HL-60/S4 treated with phorbol 12-myristate 13-acetate at 8.2 ng/mL for 4 days and 3 days (cell line): Measurements from ENCODE around the gene YIPF6.
"Not testable (repeated sequence)": the region's sequence is repeated elsewhere in the genome, so short reads cannot be mapped to it uniquely, and the experiment has no call there.

Source experiments
- in situ Hi-C: fragments of 300-500 bp; cut with MboI; formaldehyde crosslinking; loops from 2 replicates; pipeline ENCODE4 v1.15.0; 2022; ENCODE audit warnings: low sequenced_read_pairs

Gene YIPF6

DNA sequence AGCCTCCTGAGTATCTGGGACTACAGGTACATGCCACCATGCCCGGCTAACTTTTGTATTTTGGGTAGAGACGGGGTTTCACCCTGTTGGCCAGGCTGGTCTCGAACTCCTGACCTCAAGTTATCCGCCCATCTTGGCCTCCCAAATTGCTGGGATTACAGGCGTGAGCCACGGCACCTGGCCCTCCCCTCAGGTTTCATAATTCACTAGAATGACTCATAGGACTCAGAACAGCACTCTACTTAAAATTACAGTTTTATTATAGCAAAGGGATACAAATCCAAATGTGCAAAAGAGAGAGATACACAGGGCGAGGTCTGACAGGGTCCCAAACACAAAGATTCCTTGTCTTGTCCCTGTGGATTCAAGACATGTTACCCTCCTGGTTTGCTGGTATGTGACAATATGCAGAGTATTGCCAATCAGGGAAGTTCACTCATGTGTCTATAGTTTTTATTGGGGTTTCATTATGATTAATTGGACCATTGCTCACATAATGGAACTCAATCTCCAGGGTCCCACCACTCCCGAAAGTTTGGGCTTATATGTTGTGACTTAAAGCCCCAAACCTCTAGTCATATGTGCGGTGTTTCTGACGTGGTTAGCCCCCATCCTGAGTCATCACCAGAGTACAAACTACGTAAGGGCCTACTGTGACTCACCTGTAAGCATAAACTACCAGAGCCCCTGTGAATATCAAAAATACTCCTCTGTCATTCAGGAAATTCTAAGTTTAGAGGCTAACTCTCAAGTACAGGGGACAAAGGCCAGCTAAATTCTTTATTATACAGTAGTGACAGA, 5.2 kb downstream of the YIPF6 start:
- in situ Hi-C loops = loop anchor here (10.0 kb wide), 1 partner anchor 211 kb away; no protein-coding TSS in a partner anchor

DNA sequence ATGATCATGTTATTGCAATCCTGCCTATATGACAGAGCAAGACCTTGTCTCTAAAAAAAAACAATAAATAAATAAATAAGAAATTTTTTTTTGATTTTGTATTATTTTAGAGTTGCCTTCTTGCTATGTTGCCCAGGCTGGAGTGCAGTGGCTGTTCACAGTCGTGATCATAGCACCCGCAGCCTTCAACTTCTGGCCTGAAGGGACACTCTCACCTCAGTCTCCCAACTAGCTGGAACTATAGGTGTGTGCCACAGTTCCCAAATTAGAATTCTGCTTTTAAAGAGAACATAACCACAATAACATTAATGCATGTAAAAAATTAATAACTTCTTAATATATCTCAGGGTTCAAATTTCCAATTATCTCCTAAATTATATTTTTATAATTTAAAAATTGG, 7.8 kb downstream of the YIPF6 start:
- in situ Hi-C loops = loop anchor here (10.0 kb wide), 1 partner anchor 208 kb away; no protein-coding TSS in a partner anchor

DNA sequence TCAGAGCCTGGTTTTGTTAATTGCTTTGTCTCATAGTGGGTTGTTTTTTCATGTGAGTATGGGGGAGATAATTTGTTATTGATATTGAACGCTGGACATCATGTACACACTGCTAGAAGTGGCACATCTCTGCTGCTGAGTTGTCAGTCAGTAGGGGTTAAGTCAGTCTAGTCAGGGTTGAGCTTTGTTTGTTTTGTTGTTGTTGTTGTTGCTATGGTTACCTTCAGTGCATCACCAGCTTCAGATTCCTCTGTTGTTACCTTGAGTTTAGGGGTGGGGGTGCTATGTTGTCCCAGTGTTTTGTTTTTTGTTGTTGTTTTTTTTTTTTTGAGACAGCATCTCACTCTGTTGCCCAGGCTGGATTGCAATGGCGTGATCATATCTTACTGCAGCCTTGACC, 9.9 kb downstream of the YIPF6 start:
- in situ Hi-C loops = loop anchor here (10.0 kb wide), 1 partner anchor 206 kb away; no protein-coding TSS in a partner anchor

DNA sequence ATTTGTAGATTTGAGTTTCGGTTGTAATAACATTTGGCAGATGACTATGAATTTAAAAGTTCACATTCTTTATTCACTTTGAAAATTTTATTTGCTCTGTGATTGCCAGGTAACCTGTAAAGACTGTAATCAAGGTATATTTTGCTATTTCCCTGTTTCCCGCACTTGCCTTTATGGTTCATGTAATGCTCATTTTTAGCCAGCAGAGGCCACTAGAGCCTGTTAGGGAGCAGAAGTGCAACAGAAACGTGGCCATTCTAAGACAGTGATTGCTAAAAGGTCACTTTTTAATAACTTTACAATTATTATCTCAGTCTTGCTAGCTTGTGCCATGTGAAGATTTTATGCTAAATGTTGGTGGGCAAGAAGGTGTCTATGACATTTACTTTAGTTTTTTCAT, 12.4 kb downstream of the YIPF6 start:
- in situ Hi-C loops = no loop called here

DNA sequence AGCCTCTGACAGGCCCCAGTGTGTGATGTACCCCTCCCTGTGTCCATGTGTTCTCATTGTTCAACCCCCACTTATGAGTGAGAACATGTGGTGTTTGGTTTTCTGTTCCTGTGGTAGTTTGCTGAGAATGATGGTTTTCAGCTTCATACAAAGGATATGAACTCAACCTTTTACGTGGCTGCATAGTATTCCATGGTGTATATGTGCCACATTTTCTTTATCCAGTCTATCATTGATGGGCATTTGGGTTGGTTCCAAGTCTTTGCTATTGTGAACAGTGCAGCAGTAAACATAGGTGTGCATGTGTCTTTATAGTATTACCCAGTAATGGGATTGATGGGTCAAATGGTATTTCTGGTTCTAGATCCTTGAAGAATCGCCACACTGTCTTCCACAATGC, 25.8 kb downstream of the YIPF6 start:
- in situ Hi-C loops = not testable (repeated sequence)

DNA sequence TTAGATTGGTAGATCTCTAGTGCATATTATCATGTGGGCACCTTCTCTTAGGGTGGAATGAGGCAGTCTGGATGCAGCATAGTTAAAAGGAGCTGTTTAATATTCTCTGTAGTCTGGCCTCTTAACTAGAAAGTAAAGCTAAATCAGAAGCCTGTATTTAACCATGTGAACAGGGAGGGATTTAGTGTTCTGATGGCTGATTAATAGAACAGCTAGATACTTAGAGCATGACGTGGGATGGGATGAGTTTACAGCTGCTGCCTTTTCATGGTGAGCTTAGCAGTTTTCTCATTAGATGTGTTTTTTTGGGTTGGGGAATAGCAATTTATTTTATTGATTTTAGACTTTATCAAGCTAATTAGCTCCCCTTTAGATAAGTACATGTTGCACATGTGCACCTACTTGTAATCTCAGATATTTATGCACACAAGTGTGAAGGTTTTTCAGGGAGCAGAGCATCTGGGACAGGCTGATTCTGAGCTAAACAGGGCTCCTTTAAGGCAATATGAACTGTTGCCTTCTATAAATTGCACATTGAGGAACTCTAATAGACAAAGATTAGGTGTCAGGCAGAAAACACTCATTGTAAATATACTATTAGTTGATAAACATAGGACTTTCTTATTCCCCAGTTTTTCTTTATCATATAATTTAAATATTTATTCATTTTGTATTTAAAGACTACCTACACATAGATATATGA, 34.1 kb downstream of the YIPF6 start:
- in situ Hi-C loops = no loop called here

DNA sequence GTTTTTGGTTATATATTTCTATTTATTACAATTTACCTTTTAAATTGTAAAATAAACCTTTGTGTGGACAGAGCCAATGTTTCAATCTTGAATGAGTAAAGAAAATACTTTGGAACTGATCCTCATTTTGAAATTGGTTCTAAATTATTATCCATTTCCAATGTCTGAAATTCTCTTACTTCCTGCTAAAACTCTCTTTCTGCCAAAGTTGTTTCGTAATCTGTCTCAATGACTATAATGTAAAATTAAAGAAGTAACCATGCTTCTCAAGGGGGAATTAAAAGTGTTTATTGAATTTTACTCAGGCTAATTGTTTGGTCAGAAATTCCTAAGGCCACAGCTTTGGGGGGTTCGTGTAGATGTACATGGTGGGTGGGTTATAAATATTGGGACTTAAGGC, 34.8 kb downstream of the YIPF6 start:
- in situ Hi-C loops = no loop called here

DNA sequence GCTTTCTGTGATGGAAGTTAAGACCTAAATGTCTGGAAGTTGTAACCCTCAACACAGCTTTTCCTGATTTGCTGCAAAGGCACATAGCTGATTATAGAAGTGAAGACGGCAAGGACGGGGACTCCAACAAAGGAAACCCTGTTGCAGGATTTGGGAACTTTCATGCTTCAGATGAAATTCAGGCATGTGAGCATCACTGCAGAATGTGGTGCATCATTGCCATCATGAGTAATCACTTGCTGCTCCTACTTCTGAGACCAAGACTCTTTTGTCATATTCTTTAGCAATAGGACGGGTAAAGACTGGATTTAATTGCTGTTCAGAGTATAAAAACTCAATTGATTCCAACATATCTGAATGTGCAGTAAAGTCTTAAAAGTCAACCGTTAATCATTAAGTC, 35.8 kb downstream of the YIPF6 start:
- in situ Hi-C loops = no loop called here

DNA sequence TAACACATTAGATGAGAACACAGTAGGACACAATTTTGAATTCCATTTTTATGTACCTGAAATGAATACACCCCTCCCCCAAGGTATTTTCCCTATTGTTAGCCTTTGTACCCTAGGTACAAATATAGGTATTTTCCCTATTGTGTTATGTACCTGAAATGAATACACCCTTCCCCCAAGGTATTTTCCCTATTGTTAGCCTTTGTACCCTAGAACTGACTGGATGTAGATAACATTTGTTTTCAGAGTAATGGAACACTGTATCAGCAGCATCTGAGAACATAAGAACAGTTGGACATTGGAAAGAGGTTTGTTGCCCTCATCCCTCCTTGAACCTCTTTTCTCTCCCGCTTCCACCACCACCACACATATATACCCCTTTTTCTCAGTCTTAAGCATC, 37.6 kb downstream of the YIPF6 start:
- in situ Hi-C loops = no loop called here

DNA sequence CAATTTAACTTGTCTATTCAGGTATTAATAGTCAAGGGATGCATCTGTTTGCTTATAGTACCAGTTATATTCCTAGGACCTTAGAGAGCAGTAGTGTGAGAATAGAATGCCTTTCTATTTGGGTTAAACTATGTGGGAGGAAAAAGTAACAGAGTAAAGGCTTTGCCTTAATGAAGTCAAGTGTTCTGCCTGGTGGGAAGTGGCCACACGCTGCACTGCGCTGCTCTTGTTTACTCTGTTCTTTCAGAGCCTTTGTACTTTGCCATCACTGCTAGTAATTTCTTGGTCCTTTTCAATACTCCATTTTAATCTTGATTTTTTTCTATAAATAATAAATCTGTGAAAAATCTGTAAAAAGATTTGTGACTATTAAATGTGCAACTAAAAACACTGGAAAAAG, 38.0 kb downstream of the YIPF6 start:
- in situ Hi-C loops = no loop called here

DNA sequence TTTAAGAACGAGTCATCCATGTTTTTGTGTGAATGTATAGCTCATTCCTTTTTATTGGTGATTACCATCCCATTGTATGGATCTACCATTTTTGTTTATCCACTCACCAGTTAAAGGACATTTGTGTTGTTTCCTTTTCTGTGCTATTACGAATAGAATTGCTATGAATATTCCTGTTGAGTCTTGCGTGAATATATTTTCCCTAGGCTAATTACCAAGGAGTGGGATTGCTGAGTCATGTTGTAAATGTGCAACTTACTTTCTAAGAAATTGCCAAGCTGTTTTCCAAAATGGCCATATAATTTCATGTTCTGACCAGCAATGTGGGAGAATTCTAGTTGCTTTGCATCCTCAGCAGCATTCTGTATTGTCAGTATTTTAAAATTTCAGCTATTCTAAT, 51.3 kb downstream of the YIPF6 start:
- in situ Hi-C loops = no loop called here

DNA sequence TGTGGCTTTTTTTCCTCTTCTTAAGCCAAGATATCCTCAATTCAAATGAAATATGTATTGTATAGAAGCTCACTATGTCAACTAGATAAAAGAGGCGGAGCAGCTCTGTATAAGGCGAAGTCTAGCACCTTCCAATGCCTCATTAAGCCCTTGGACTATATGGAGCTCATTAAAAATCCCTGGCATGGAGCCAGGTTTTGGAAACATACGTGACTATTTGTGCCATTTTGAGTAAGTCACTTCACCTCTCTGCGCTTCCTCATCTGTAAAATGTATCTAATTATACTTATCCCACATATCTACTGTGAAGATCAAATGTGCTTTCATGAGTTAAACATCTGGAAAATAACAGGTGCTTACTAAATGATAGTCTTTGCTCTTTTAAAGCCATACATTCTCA, 57.2 kb downstream of the YIPF6 start:
- in situ Hi-C loops = no loop called here

DNA sequence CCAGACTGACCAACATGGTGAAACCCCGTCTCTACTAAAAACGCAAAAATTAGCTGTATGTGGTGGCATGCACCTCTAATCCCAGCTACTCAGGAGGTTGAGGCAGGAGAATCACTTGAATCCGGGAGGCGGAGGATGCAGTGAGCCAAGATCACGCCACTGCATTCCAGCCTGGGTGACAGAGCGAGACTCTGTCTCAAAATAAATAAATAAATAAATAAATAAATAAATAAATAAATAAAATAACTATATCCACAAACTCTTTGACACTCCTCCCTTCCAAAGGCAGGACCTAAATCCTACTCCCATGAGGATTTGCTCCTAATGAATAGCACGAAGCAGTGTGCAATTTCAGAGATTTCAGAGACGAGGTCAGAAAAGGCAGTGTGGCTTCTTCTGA, 58.3 kb downstream of the YIPF6 start:
- in situ Hi-C loops = not testable (repeated sequence)

DNA sequence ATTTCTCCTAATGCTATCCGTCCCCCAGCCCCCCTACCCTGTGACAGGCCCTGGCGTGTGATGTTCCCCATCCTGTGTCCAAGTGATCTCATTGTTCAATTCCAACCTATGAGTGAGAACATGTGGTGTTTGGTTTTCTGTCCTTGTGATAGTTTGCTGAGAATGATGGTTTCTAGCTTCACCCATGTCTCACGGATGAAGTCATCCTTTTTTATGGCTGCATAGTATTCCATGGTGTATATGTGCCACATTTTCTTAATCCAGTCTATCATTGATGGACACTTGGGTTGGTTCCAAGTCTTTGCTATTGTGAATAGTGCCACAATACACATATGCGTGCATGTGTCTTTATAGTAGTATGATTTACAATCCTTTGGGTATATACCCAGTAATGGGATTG, 61.1 kb downstream of the YIPF6 start:
- in situ Hi-C loops = not testable (repeated sequence)

DNA sequence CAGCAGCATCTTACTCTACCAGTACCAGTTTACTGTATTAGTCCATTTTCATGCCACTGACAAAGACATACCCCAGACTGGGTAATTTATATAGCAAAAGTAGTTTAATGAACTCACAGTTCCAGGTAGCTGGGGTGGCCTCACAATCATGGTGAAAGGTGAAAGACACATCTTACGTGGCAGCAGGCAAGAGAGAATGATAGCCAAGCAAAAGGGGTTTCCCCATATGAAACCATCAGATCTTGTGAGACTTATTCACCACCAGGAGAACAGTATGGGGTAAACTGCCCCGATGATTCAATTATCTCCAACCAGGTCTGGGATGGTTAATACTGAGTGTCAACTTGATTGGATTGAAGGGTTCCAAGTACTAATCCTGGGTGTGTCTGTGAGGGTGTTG, 69.3 kb downstream of the YIPF6 start:
- in situ Hi-C loops = no loop called here

DNA sequence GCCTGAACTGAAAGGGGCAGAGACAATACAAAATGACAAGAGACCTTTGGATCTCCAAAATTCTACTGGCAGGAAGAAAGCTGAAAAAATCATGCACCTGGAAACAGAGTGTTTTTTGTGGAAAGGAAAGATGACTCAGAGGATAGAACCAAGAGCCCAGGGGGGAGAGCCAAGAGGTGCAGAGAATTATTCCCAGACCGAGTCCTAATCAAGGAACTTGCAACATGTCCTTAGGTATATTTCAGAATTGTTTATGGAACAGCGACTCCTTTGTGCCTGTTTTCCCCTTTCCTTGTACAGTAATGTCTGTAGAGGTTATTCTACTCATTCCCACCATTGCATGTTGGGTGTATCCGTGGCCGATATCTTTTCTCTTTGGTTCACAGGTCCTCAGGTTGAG, 71.7 kb downstream of the YIPF6 start:
- in situ Hi-C loops = no loop called here

DNA sequence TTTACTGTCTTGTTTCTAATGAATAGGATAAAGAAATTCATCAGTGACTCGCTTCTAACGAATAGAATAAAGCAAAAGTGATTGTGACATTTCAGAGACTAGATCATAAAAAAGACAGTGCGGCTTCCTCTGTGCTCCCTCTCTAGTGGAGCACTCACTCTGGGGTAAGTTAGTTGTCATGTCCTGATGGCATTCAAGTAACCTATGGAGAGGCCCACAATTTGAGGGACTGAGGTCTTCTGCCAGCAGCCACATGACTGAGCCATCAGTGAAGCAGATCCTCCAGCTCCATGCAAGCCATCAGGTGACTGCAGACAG, 72.4 kb downstream of the YIPF6 start:
- in situ Hi-C loops = no loop called here

DNA sequence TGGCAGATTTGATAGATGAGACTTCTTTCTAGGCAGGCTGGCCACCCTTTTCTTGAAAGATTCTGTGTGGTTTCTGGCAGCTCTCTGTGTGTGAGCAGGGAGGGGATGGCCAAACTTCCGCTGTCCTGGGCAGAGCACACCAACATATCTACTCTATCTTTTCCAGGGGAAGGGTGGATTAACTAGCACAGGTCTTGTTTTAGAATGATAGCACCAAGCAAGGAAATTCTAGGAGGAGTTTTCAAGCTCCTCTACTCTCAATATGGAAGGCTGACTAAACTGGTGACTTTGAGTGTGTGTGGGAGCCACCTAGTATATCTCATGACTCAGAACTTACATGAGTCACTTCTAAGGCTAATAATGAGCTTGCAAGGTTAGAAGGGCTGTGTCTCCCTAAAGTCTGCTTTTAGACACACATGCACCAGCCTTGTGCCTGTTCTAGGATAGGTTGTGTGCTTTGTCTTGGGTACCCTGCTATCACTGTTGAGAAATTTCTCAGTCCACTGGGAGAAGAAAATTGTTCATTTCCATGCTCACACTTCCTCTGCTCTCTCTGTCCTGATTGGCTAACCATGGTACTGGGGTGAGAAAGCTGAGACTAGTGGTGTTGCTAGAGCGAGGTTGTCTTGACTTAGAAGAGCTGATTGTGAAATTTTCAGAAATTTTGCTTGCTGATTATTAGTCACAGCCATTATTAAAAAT, 72.9 kb downstream of the YIPF6 start:
- in situ Hi-C loops = no loop called here

DNA sequence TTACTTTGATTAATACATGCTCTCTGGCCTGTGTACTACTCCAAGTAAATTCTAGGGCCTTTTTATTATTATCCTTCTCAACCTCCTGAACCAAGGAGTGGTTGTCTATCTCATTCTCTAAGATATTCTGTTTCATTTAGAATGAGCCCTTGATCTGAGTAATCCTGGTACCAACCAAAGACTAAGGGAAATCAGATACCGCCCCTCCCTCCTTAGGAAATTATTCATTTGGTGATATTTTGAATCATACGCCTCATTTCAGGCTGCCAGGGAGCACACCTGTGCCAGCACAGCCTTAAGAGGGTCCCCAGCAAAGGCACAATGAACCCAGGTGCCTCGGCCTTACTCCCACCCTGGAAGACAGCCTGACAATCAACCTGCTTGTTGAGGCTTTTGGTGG, 75.4 kb downstream of the YIPF6 start:
- in situ Hi-C loops = no loop called here

DNA sequence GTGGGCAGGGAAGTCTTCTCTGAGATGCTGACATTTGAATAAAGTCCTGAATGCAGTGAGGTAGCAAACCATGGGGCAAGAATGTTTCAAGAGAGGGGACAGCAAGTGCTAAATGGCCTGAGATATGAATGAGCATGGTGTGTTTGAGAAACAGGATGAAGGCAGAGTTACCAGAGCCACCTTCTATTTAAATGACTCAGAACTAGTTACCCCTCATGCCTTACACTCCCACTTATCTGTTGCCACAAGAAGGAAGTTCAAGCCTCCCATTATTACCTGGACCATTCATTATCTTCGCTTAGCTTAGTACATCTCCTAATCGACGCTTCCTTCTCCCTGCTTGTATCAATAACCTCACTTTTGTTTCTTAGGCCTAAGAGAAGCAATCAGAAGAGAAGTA, 81.0 kb downstream of the YIPF6 start:
- in situ Hi-C loops = no loop called here

DNA sequence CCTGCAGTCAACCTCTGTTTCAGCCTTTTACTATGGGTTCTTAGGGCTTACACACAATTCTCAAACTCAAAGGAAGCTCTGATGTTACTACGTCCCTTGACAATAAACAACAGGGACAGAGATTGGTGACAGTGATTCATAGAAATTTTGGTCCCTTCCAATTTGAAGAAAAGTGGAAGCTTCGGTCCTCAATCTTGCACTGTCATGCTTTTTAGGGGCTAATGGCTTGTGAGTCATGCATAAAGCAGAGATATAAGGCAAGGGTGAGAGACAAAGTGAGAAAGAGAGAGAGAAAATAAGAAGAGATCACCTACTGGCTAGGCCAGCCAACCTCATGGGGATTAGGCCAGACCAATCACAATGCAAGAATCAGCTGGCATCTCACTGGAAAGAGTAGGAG, 85.4 kb downstream of the YIPF6 start:
- in situ Hi-C loops = no loop called here
